Hepatocyte (in vitro differentiated cells): Measurements from ENCODE around the gene TRMT11. TPM values are rescaled to one million over a fixed set of nuclear protein-coding genes. Genes with fewer than 3 reads are reported as not detected.
"Not testable (repeated sequence)": the region's sequence is repeated elsewhere in the genome, so short reads cannot be mapped to it uniquely, and the experiment has no call there.

Experiments used
- DNase-seq: peaks from one replicate; pipeline ENCODE4 v3.0.0-alpha.2; 2016; ENCODE audit warnings: low spot score
- H2AFZ ChIP-seq: fragments of 200-600 bp; sonication (generic); 2 replicates; pipeline ENCODE4 v1.6.0; 2016; ENCODE audit warnings: antibody characterized with exemption, mild to moderate bottlenecking
- H3K27ac ChIP-seq: fragments of 200-600 bp; sonication (generic); 2 replicates; pipeline ENCODE4 v1.5.1; 2016; ENCODE audit warnings: mild to moderate bottlenecking
- H3K27me3 ChIP-seq: fragments of 200-600 bp; sonication (generic); 2 replicates; pipeline ENCODE4 v1.6.1; 2016
- H3K36me3 ChIP-seq: fragments of 200-600 bp; sonication (generic); replicated peaks from 2 replicates; pipeline ENCODE4 v1.5.1; 2016; ENCODE audit warnings: low read depth; ENCODE audit not compliant: insufficient read depth
- H3K4me1 ChIP-seq: fragments of 200-600 bp; sonication (generic); 2 replicates; pipeline ENCODE4 v1.5.1; 2016; ENCODE audit warnings: mild to moderate bottlenecking, moderate library complexity; ENCODE audit not compliant: insufficient read depth
- H3K4me2 ChIP-seq: fragments of 200-600 bp; sonication (generic); 2 replicates; pipeline ENCODE4 v1.6.0; 2016
- H3K4me3 ChIP-seq: fragments of 200-600 bp; sonication (generic); 2 replicates; pipeline ENCODE4 v1.5.1; 2016; ENCODE audit warnings: mild to moderate bottlenecking
- H3K79me2 ChIP-seq: fragments of 200-600 bp; sonication (generic); 2 replicates; pipeline ENCODE4 v1.6.0; 2017; ENCODE audit warnings: mild to moderate bottlenecking
- H3K9me2 ChIP-seq: fragments of 200-600 bp; sonication (generic); replicated peaks from 2 replicates; pipeline ENCODE4 v1.6.0; 2017; ENCODE audit warnings: mild to moderate bottlenecking; ENCODE audit not compliant: insufficient read depth
- H3K9me3 ChIP-seq: fragments of 200-600 bp; sonication (generic); 2 replicates; pipeline ENCODE4 v1.5.1; 2016; ENCODE audit warnings: low read depth, mild to moderate bottlenecking
- H4K20me1 ChIP-seq: fragments of 200-600 bp; sonication (generic); 2 replicates; pipeline ENCODE4 v1.6.0; 2016; ENCODE audit warnings: mild to moderate bottlenecking; ENCODE audit not compliant: insufficient read depth, poor library complexity, severe bottlenecking
- CTCF ChIP-seq: fragments of 200-600 bp; sonication (generic); IDR thresholded peaks from 2 replicates; pipeline ENCODE4 v1.5.1; 2016; ENCODE audit warnings: antibody characterized with exemption, mild to moderate bottlenecking; ENCODE audit not compliant: poor library complexity
- EZH2 ChIP-seq: fragments of 200-600 bp; sonication (generic); IDR thresholded peaks from 2 replicates; pipeline ENCODE4 v1.6.1; 2016; ENCODE audit warnings: antibody characterized with exemption, mild to moderate bottlenecking, borderline replicate concordance
- EZH2phosphoT487 ChIP-seq: fragments of 200-600 bp; sonication (generic); IDR thresholded peaks from one replicate; pipeline ENCODE4 v1.6.1; 2018; ENCODE audit warnings: antibody characterized with exemption, mild to moderate bottlenecking, low read depth, moderate library complexity; ENCODE audit not compliant: unreplicated experiment, severe bottlenecking
- WGBS: methylation state at CpG from one replicate; pipeline ENCODE4 v1.1.6; 2016; ENCODE audit warnings: low lambda C conversion rate; ENCODE audit errors: missing lambda C conversion rate; 5-methylcytosine and 5-hydroxymethylcytosine counted together
- polyA plus RNA-seq: library from polyadenylated mRNA; unstranded; fragments of >200 nt; fragmentation: Nextera tagmentation; extraction: Ambion mirVana; gene quantifications from 2 replicates; pipeline ENCODE4 v1.2.1, GENCODE V29; 2016
- total RNA-seq: library from RNA; depleted of rRNA; stranded (reverse); fragments of >200 nt; gene quantifications from 2 replicates; pipeline ENCODE4 v1.2.3, GENCODE V29; 2014

The TRMT11 gene
- total and polyA plus RNA-seq, 2 experiments from 2014 or later, result 18.6 to 27.6 TPM

GRCh38 chr6:125948455-125948854 is 37.9 kb upstream of the TRMT11 start:
- H3K9me2 ChIP-seq, result no peaks in the 10 kb centered on the region
- TF ChIP-seq EZH2, result no peak
- no peak for TF ChIP-seq EZH2phosphoT487
- no peak for TF ChIP-seq CTCF
- no peak overlapping the region for H3K4me2 ChIP-seq
- H3K79me2 ChIP-seq, result no peaks in the 10 kb centered on the region
- no peaks in the 10 kb centered on the region for H3K9me3 ChIP-seq
- H3K27me3 ChIP-seq, result no peaks in the 10 kb centered on the region
- H3K36me3 ChIP-seq, result no peaks in the 10 kb centered on the region
- peak overlapping the region; percentile 91 for H3K27ac ChIP-seq
- no peak overlapping the region for H2AFZ ChIP-seq
- no peak for DNase-seq
- no peak overlapping the region for H3K4me3 ChIP-seq
- no peaks in the 10 kb centered on the region for H4K20me1 ChIP-seq
- 90% methylated on average over 3 of the region's 3 CpGs for WGBS
- peaks cover 31% of the 10 kb centered on the region for H3K4me1 ChIP-seq

DNA sequence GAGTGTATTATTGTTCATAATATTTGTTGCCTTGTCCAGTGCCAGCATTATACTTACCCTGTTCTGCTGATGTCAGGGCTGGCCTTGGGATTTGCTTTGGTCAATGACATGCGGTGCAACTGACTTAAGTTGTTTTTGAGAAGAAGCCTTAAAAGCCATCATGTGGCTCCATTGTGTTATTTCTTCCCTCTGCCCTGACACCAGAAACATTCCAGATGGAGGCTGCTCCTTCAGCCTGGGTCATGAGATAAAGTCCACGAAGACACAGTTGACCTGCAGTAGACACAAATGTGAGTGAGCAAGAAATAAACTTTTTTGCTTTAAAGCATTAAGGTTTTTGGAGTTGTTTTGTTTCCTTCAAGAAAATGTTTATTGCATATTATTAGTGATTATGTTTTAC is 37.3 kb upstream of the TRMT11 start:
- no peaks in the 10 kb centered on the region for H3K79me2 ChIP-seq
- no peak overlapping the region for H3K4me3 ChIP-seq
- no peaks in the 10 kb centered on the region for H4K20me1 ChIP-seq
- no peak for DNase-seq
- peak overlapping the region; percentile 91 for H3K27ac ChIP-seq
- H2AFZ ChIP-seq, result no peak overlapping the region
- 73% methylated on average over 2 of the region's 2 CpGs for WGBS
- no peaks in the 10 kb centered on the region for H3K9me2 ChIP-seq
- H3K4me1 ChIP-seq, result peaks cover 25% of the 10 kb centered on the region
- TF ChIP-seq CTCF (no peak), EZH2 (no peak), EZH2phosphoT487 (no peak)
- H3K27me3 ChIP-seq, result no peaks in the 10 kb centered on the region
- no peak overlapping the region for H3K4me2 ChIP-seq
- no peaks in the 10 kb centered on the region for H3K9me3 ChIP-seq
- H3K36me3 ChIP-seq, result no peaks in the 10 kb centered on the region

DNA sequence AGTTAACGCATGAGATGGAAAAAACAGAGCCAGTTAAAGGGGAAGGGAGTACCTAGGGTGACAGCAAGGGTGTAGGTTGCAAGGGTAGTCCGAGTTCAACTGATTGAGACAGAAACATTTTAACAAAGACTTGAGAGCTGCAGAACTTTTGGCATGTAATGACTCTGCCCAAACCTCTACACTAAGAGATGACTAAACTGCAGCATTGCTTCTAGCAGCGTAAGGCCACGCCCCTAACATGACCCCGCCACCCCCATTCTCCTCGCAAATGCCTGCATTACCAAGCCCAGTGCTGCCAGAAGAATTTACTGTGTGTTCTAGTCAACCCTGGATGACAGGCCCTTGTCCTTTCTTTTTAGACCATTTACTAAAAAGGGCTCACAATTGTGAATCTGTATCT is 36.0 kb upstream of the TRMT11 start:
- Histone ChIP-seq H3K27me3 (no peaks in the 10 kb centered on the region), H3K4me2 (no peak overlapping the region), H3K27ac (no peak overlapping the region), H3K79me2 (no peaks in the 10 kb centered on the region), H3K4me1 (peaks cover 15% of the 10 kb centered on the region), H4K20me1 (no peaks in the 10 kb centered on the region), H3K9me2 (no peaks in the 10 kb centered on the region), H3K36me3 (no peaks in the 10 kb centered on the region), H3K4me3 (no peak overlapping the region), H2AFZ (no peak overlapping the region), H3K9me3 (no peaks in the 10 kb centered on the region)
- no peak for TF ChIP-seq CTCF
- no peak for TF ChIP-seq EZH2phosphoT487
- no peak for TF ChIP-seq EZH2
- no peak for DNase-seq
- 80% methylated on average over 6 of the region's 6 CpGs for WGBS

- H3K4me2 ChIP-seq, H2AFZ ChIP-seq, H4K20me1 ChIP-seq: not testable (repeated sequence)
Measured at GRCh38 chr6:125950716-125951115, 35.6 kb upstream of the TRMT11 start.

More at GRCh38 chr6:125950716-125951115, 35.6 kb upstream of the TRMT11 start:
- not testable (repeated sequence) for H3K36me3 ChIP-seq, DNase-seq, H3K79me2 ChIP-seq, H3K9me2 ChIP-seq, H3K27me3 ChIP-seq, H3K9me3 ChIP-seq, H3K4me3 ChIP-seq, H3K27ac ChIP-seq
- H3K4me1 ChIP-seq, result peaks cover 10% of the 10 kb centered on the region
- 84% methylated on average over 6 of the region's 6 CpGs for WGBS
